ENCODE measurements around the gene YBEY.

Gene YBEY

DNA sequence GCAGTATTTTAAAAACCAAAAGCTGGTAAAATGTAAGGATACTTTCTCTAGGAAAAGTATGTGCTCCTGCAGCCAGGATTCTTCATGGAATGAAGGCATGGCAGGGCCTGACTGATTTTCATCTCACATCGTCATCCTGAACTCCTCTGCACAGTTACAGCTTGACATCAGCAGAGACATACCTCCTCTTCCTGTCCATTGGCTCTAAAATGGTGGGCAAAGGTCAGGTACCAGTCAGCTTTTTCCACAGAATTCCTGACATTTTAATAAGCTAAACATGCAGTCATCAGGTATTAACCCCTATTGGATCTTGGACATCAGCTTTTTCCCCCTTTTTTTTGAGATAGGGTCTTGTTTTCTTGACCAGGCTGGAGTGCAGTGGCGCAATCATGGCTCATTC, 43.7 kb downstream of the YBEY start:
- DNase-seq: no peak

DNA sequence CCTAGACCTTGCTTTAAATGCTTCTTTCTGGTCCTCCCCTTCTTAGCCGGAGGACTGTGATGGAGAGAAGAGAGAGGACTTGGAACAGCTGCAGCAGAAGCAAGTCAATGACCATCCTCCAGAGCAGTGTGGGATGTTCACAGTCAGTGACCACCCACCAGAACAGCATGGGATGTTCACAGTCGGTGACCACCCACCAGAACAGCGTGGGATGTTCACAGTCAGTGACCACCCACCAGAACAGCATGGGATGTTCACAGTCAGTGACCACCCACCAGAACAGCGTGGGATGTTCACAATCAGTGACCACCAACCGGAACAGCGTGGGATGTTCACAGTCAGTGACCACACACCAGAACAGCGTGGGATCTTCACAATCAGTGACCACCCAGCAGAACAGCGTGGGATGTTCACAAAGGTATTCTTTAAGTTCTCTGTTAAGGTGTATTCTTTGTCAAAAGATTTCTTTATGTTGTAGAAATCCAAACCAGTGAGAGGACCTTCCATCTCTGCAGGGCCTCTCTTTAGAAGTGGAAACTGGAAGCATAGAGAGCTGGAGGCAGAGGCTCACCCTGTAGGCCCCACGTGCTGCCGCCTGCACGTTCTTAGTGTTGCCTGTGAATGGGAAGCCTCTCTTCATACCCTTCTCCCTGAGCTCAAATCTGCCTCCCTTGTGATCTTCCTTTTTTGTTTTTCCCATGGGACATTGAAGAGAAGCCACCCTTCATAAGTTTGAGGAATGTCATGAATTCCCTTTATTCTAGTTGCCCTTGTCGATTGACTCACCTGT, 48.4 kb downstream of the YBEY start:
- DNase-seq: no peak

DNA sequence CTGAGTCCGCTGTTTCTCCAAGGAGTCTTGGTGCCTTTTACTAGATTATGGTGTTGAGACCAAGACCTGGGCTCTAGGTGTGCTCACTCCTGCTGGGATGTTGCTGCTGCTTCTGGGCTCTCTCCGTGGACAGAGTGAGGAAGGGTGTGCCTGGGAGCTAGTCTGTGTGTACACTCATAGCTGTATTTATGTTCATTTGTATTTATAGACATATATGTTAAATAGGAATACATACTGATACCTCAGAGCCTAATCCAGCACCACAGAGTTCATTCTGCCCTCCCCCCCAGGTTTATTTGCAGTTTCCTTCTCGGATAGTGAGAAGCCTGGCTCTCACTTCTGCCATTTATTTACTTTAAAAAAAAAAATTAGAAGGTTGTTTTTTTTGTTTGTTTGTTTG, 50.5 kb downstream of the YBEY start:
- DNase-seq: no peak

DNA sequence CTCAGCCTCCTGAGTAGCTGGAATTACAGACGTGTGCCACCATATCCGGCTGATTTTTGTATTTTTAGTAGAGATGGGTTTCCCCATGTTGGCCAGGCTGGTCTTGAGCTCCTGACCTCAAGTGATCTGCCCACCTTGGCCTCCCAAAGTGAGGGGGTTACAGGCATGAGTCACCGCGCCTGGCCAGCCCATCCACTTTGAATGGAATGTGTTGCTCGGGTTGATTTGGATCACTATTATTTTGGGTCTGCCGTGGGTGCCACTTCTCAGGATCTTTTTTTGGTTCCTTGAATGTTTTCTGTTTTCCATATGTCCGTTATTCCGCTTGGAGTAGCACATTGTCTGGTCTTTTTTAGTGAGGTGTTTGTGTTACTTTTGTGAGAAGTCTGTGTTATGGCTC, 54.9 kb downstream of the YBEY start:
- no peak for DNase-seq

DNA sequence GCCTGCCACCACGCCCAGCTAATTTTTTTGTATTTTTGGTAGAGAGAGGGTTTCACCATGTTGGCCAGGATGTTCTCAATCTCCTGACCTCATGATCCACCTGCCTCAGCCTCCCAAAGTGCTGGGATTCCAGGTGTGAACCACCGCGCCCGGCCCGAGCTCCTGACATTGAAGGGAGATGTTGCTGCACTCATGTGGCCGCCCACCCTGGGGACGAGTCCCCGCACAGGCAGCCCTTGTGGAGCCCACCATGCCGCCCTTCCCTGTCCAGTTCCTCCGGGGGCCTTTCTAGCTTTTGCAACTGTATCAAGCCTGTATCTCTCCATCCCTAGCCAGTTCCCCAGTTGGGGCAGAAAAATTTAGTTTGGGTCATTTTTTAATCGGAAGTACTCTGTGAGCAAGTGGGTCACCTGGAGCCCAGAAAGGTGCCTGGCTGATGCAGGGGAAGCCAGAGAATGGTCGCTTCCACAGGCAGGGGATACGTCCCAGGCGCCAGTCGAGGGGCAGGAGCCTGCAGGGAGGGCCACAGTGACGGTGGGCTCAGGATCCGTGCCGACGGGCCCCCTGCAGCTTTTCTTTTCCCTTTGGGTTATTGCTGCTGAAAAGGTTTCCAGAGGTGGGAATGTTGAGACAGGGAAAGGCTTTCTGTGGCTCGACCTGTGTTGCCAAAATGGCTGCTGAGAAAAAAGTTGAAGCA, 58.2 kb downstream of the YBEY start:
- DNase-seq: no peak

- DNase-seq: no peak
Observed at GRCh38 chr21:46345861-46346260, 59.7 kb downstream of the YBEY start.

- no peak for DNase-seq
Observed at GRCh38 chr21:46346296-46347202, 60.4 kb downstream of the YBEY start.

DNA sequence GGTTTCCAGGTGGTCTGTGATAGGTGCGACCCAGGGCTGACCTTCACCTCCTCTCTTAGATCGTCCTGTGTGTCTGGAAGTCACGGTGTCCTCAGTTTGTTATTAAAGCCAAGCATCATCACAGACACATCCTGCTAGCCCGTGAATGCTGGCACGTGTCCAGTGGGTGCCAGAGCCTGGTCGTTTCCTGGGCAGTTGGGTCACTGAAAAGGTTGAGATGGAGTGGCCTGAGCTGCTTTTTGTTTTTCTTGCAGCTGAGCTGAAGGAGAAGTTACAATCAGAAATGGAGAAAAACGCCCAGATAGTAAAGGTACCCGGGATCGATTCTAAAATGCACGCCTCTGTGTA, 61.0 kb downstream of the YBEY start:
- no peak for DNase-seq

All from stimulated activated CD4-positive, alpha-beta T cell treated with anti-CD3 and anti-CD28 coated beads, Interleukin-4, amount 100 ng/mL, for 4 hours (primary cell).